ENCODE measurements around the gene PICALM. TPM values are rescaled to one million over a fixed set of nuclear protein-coding genes. Genes with fewer than 3 reads are reported as not detected.

PICALM gene
- total and polyA plus RNA-seq, 2 of the 8 experiments (the other 6 are each of a cell fraction or from before 2014, with no cell fraction given): 69.4 to 71.3 TPM

DNA sequence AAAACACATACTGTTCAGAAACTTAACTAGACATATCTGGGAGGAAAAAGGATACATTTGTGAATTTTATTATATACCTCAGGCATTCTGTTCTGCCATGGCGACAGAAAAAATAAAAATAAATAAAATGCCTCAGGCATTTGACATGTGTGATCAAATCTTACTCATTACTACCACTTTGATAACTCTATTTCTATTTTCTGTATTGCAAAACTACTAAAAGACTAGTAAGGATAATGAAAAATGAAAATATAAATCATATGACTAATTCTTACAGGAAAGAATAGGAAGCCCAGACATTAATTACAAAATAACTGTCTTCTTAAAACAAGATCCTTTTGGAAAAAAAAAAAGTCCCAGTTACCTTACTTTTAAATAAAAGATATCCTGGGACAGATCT, 5.3 kb downstream of the PICALM start:
- ChIA-PET CTCF (ENCODE audit: partially characterized antibody) (no interaction called here), POLR2A (ENCODE audit: partially characterized antibody) (no interaction called here)
- Histone ChIP-seq H3K79me1 (ENCODE audit: low read depth, low read length) (peaks cover 3% of the 10 kb centered on the region; the same call in 1 of the 2 replicates), H3K23ac (ENCODE audit: insufficient read length) (no peak overlapping the region), H3K79me2 (ENCODE audit: control insufficient read depth in 1 of 2, insufficient read depth in 2 of 2, low read length in 2 of 2) (peaks cover 19 to 100% of the 10 kb centered on the region in 2 experiments), H3K36me3 (ENCODE audit: control insufficient read depth in 2 of 4, insufficient read depth in 4 of 4, low read length in 3 of 4) (no peaks in the 10 kb centered on the region), H3K27ac (ENCODE audit: low read depth, low read length) (no peak overlapping the region), H2AK5ac (ENCODE audit: low read depth, low read length) (no peak overlapping the region), H3K4me1 (replicated peaks in 1 of 4; ENCODE audit: control insufficient read depth in 3 of 4, insufficient read depth in 4 of 4, low read length in 3 of 4) (no peaks in the 10 kb centered on the region; a peak in 1 of 7 replicates), H3K23me2 (ENCODE audit: low read depth, low read length) (0 out of 2 replicates have a peak, but pooled peaks cover 2% of the 10 kb centered on the region), H2BK5ac (ENCODE audit: low read depth, low read length) (no peak overlapping the region), H4K91ac (replicated peaks; ENCODE audit: insufficient read length, low read length) (no peak overlapping the region), H2BK12ac (ENCODE audit: low read depth, low read length) (no peak overlapping the region), H2BK15ac (ENCODE audit: low read length) (no peak overlapping the region), H2BK120ac (replicated peaks; ENCODE audit: low read depth, low read length) (no peak overlapping the region), H3K9ac (replicated peaks in 1 of 4; ENCODE audit: extremely low read depth in 1 of 4, low read depth in 3 of 4, low read length in 3 of 4) (no peak overlapping the region), H3K18ac (ENCODE audit: extremely low read depth, low read length) (no peak overlapping the region), H3K56ac (replicated peaks; ENCODE audit: insufficient read length, low read depth, low read length) (no peak overlapping the region), H3K27me3 (replicated peaks in 1 of 4; ENCODE audit: control insufficient read depth in 3 of 4, extremely low read depth in 1 of 4, insufficient read depth in 3 of 4, low read length in 3 of 4) (no peaks in the 10 kb centered on the region), H3K4ac (replicated peaks; ENCODE audit: insufficient read length, low read depth, low read length) (no peak overlapping the region), H3K9me3 (ENCODE audit: insufficient read depth in 2 of 2, low read depth in 1 of 2, low read length in 1 of 2) (no peaks in the 10 kb centered on the region), H4K20me1 (replicated peaks in 1 of 2; ENCODE audit: control insufficient read depth in 1 of 2, insufficient read depth in 2 of 2, low read length in 2 of 2) (peaks cover 5 to 10% of the 10 kb centered on the region in 2 experiments), H3K14ac (ENCODE audit: insufficient read length) (no peak overlapping the region), H3K4me3 (ENCODE audit: extremely low read depth in 1 of 4, insufficient read depth in 2 of 4, low read depth in 3 of 4, low read length in 4 of 4) (no peak overlapping the region), H4K5ac (ENCODE audit: insufficient read length, low read depth, low read length) (no peak overlapping the region), H2BK20ac (ENCODE audit: low read length) (no peak overlapping the region), H3K4me2 (ENCODE audit: insufficient read depth in 1 of 2, low read depth in 2 of 2, low read length in 2 of 2) (no peak overlapping the region), H4K8ac (ENCODE audit: extremely low read depth, insufficient read depth, low read length) (no peak overlapping the region), H2AFZ (ENCODE audit: low read length) (no peak overlapping the region)
- FAIRE-seq: no peak
- 88% methylated on average over 1 of the region's 1 CpG; no CpG with 5 or more reads in 1 of the 2 experiments for whole genome bisulfite sequencing, 2 experiments (ENCODE audit: extremely low coverage in 1 of 2, insufficient coverage in 1 of 2, insufficient read length in 1 of 2, insufficient replicate concordance in 2 of 2, low coverage in 1 of 2, low lambda C conversion rate in 2 of 2, missing lambda C conversion rate in 1 of 2)
- no peak for DNase-seq (ENCODE audit: low read depth in 1 of 2, low spot score in 2 of 2)
- TF ChIP-seq ATF3 (IDR thresholded peaks at IDR 0.05; ENCODE audit: insufficient read depth, low read depth, low read length) (no peak), SUZ12 (IDR thresholded peaks at IDR 0.05; ENCODE audit: low read length) (no peak), TEAD4 (IDR thresholded peaks at IDR 0.05; ENCODE audit: low read depth, low read length) (no peak), JUN (IDR thresholded peaks at IDR 0.05; ENCODE audit: low read depth, low read length) (no peak), EGR1 (IDR thresholded peaks at IDR 0.05; ENCODE audit: borderline replicate concordance, low read depth, low read length) (no peak), HDAC2 (IDR thresholded peaks at IDR 0.05; ENCODE audit: borderline replicate concordance in 1 of 2, low read depth in 2 of 2, low read length in 2 of 2) (no peak), NRF1 (IDR thresholded peaks at IDR 0.05; ENCODE audit: low read depth, low read length) (no peak), GTF2F1 (IDR thresholded peaks at IDR 0.05; ENCODE audit: borderline replicate concordance, low read depth, low read length) (no peak), POLR2AphosphoS5 (IDR thresholded peaks at IDR 0.05; ENCODE audit: low read depth, low read length) (no peak), CTBP2 (IDR thresholded peaks at IDR 0.05; ENCODE audit: borderline replicate concordance, insufficient read depth, insufficient read length, low read length) (no peak), CEBPB (IDR thresholded peaks at IDR 0.05; ENCODE audit: low read depth, low read length) (no peak), JUND (IDR thresholded peaks at IDR 0.05; ENCODE audit: low read length) (no peak), TBP (IDR thresholded peaks at IDR 0.05; ENCODE audit: low read depth, low read length) (no peak), BRCA1 (IDR thresholded peaks at IDR 0.05; ENCODE audit: low read depth, low read length) (no peak)

Data from H1 (cell line).